ENCODE results near the gene ZNF585A.

DNA sequence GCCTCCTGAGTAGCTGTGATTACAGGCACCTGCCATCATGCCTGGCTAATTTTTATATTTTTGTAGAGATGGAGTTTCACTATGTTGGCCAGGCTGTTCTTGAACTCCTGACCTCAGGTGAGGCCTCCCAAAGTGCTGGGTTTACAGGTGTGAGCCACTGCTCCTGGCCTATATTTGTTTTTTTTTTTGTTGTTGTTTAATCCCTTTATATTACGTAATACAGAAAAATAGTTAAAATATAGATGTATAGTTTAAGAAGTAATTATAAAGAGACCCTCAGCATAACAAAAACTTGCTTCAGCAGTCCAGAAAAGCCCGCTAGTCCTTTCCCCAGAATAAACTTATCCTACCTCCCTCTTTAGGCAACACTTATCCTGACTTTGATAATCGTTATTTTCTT, 47.9 kb upstream of the ZNF585A start:
- TF ChIP-seq, protein P1, sequence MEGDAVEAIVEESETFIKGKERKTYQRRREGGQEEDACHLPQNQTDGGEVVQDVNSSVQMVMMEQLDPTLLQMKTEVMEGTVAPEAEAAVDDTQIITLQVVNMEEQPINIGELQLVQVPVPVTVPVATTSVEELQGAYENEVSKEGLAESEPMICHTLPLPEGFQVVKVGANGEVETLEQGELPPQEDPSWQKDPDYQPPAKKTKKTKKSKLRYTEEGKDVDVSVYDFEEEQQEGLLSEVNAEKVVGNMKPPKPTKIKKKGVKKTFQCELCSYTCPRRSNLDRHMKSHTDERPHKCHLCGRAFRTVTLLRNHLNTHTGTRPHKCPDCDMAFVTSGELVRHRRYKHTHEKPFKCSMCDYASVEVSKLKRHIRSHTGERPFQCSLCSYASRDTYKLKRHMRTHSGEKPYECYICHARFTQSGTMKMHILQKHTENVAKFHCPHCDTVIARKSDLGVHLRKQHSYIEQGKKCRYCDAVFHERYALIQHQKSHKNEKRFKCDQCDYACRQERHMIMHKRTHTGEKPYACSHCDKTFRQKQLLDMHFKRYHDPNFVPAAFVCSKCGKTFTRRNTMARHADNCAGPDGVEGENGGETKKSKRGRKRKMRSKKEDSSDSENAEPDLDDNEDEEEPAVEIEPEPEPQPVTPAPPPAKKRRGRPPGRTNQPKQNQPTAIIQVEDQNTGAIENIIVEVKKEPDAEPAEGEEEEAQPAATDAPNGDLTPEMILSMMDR (conservative IDR thresholded peaks at IDR 0.05) = no peak
- no peak for TF ChIP-seq EZH2 (IDR thresholded peaks at IDR 0.05; ENCODE audit: low read depth)

All from PC-9 (cell line).